PC-9 (cell line): ENCODE measurements around the gene AGPAT3. TPM values are rescaled to one million over a fixed set of nuclear protein-coding genes. Genes with fewer than 3 reads are reported as not detected.

Experiments used
- BruUV-seq: library from RNA; stranded (reverse); fragments of 400-500 nt; replicated peaks from 2 replicates; lab custom pipeline; 2021; lab: Mats Ljungman, UMichigan
- CTCF ChIA-PET: fragments of 300-600 bp; sonication (Branson Sonifier 250); formaldehyde crosslinking; loops from one replicate; lab custom pipeline; 2022; ENCODE audit warnings: antibody characterized with exemption; lab: Charles Lee
- POLR2A ChIA-PET: fragments of 300-600 bp; sonication (Branson Sonifier 250); formaldehyde crosslinking; loops from one replicate; lab custom pipeline; 2022; ENCODE audit warnings: antibody characterized with exemption; ENCODE audit not compliant: unreplicated experiment; lab: Charles Lee
- DNase-seq, 2 experiments: peaks; one replicate each; pipeline versions ENCODE4 v3.0.0 to v3.0.0-alpha.2; 2015 to 2022; ENCODE audit warnings: mixed read lengths in 1 of 2
- H2AFZ ChIP-seq: fragments of 200-600 bp; sonication (generic); 2 replicates; pipeline ENCODE4 v1.8.1; 2017; ENCODE audit warnings: antibody characterized with exemption
- H3F3A ChIP-seq: fragments of 200-600 bp; sonication (generic); 2 replicates; pipeline ENCODE4 v1.8.1; 2017; ENCODE audit warnings: antibody characterized with exemption, mild to moderate bottlenecking, low read depth; ENCODE audit not compliant: insufficient read depth
- H3K27ac ChIP-seq: fragments of 200-600 bp; sonication (generic); 2 replicates; pipeline ENCODE4 v1.6.1; 2016; ENCODE audit warnings: mixed run types
- H3K27me3 ChIP-seq: fragments of 200-600 bp; sonication (generic); 2 replicates; pipeline ENCODE4 v1.6.1; 2016; ENCODE audit warnings: low read depth, mixed run types; ENCODE audit not compliant: insufficient read depth
- H3K36me3 ChIP-seq: fragments of 200-600 bp; sonication (generic); 2 replicates; pipeline ENCODE4 v1.6.1; 2016; ENCODE audit warnings: low read depth, mixed run types
- H3K4me1 ChIP-seq: fragments of 200-600 bp; sonication (generic); replicated peaks from 2 replicates; pipeline ENCODE4 v1.6.1; 2016; ENCODE audit warnings: mixed run types; ENCODE audit not compliant: insufficient read depth
- H3K4me2 ChIP-seq: fragments of 200-600 bp; sonication (generic); 2 replicates; pipeline ENCODE4 v1.6.1; 2017; ENCODE audit warnings: mixed run types
- H3K4me3 ChIP-seq: fragments of 200-600 bp; sonication (generic); 2 replicates; pipeline ENCODE4 v1.6.1; 2016; ENCODE audit warnings: mixed run types
- H3K79me2 ChIP-seq: fragments of 200-600 bp; sonication (generic); 2 replicates; pipeline ENCODE4 v1.6.1; 2017; ENCODE audit warnings: low read depth, mixed run types
- H3K9me2 ChIP-seq: fragments of 200-600 bp; sonication (generic); 2 replicates; pipeline ENCODE4 v1.8.1; 2017; ENCODE audit warnings: mild to moderate bottlenecking; ENCODE audit not compliant: insufficient read depth
- H3K9me3 ChIP-seq: fragments of 200-600 bp; sonication (generic); 2 replicates; pipeline ENCODE4 v1.8.1; 2016; ENCODE audit warnings: low read depth; ENCODE audit not compliant: insufficient read depth
- H4K20me1 ChIP-seq: fragments of 200-600 bp; sonication (generic); 2 replicates; pipeline ENCODE4 v1.8.1; 2017; ENCODE audit not compliant: insufficient read depth
- CTCF ChIP-seq: fragments of 200-600 bp; sonication (generic); conservative IDR thresholded peaks from 2 replicates; pipeline ENCODE4 v1.6.1; 2017; ENCODE audit warnings: mixed run types, antibody characterized with exemption, mild to moderate bottlenecking, moderate library complexity
- EZH2 ChIP-seq: fragments of 200-600 bp; sonication (generic); IDR thresholded peaks from 2 replicates; pipeline ENCODE4 v1.8.0; 2017; ENCODE audit warnings: antibody characterized with exemption, low read depth
- intact Hi-C: fragments of 100-400 bp; cut with micrococcal nuclease; formaldehyde crosslinking; loops from one replicate; pipeline ENCODE4 v1.10.0; 2022; ENCODE audit not compliant: unreplicated experiment
- total RNA-seq: library from RNA; stranded (reverse); gene quantifications from 2 replicates; pipeline ENCODE4 v1.2.3, GENCODE V29; 2021

The AGPAT3 gene
- total RNA-seq, 1 experiment from 2014 or later = 39.0 TPM

GRCh38 chr21:43919871-43920801 lies 55.1 kb downstream of the AGPAT3 start:
- H2AFZ ChIP-seq = no peak overlapping the region
- no peaks in the 10 kb centered on the region for H3K9me2 ChIP-seq
- H3K4me2 ChIP-seq = no peak overlapping the region
- no TSS peak for BruUV-seq
- no peaks in the 10 kb centered on the region for H3K36me3 ChIP-seq
- no peak overlapping the region for H3K27ac ChIP-seq
- no peaks in the 10 kb centered on the region for H3F3A ChIP-seq
- ChIA-PET POLR2A (no interaction called here), CTCF (no interaction called here)
- H3K4me1 ChIP-seq = no peaks in the 10 kb centered on the region
- DNase-seq = no peak
- H3K79me2 ChIP-seq = no peaks in the 10 kb centered on the region
- intact Hi-C loops = no loop called here
- H3K9me3 ChIP-seq = no peaks in the 10 kb centered on the region
- H3K27me3 ChIP-seq = no peaks in the 10 kb centered on the region
- H4K20me1 ChIP-seq = no peaks in the 10 kb centered on the region; the same call in 1 of the 2 replicates
- no peak overlapping the region for H3K4me3 ChIP-seq
- TF ChIP-seq EZH2 (no peak), CTCF (no peak)

- H4K20me1 ChIP-seq = no peaks in the 10 kb centered on the region
- no peaks in the 10 kb centered on the region for H3K9me2 ChIP-seq
- no peaks in the 10 kb centered on the region for H3F3A ChIP-seq
- BruUV-seq = no TSS peak
- TF ChIP-seq CTCF (no peak), EZH2 (no peak)
- DNase-seq = no peak
- H3K79me2 ChIP-seq = no peaks in the 10 kb centered on the region
- intact Hi-C loops = no loop called here
- no peak overlapping the region for H2AFZ ChIP-seq
- ChIA-PET CTCF (no interaction called here), POLR2A (no interaction called here)
- H3K27ac ChIP-seq = no peak overlapping the region
- H3K27me3 ChIP-seq = no peaks in the 10 kb centered on the region
- no peaks in the 10 kb centered on the region for H3K4me1 ChIP-seq
- H3K36me3 ChIP-seq = no peaks in the 10 kb centered on the region
- H3K9me3 ChIP-seq = no peaks in the 10 kb centered on the region
- no peak overlapping the region for H3K4me2 ChIP-seq
- H3K4me3 ChIP-seq = no peak overlapping the region
Measured at GRCh38 chr21:43921571-43921978, 56.6 kb downstream of the AGPAT3 start.

GRCh38 chr21:43921979-43922945 lies 57.2 kb downstream of the AGPAT3 start:
- H4K20me1 ChIP-seq = no peaks in the 10 kb centered on the region
- no peaks in the 10 kb centered on the region for H3K27me3 ChIP-seq
- no peaks in the 10 kb centered on the region for H3F3A ChIP-seq
- H3K4me3 ChIP-seq = no peak overlapping the region
- no peak overlapping the region for H3K4me2 ChIP-seq
- no peaks in the 10 kb centered on the region for H3K36me3 ChIP-seq
- H3K27ac ChIP-seq = no peak overlapping the region
- no peak overlapping the region for H2AFZ ChIP-seq
- DNase-seq = no peak
- ChIA-PET CTCF (no interaction called here), POLR2A (no interaction called here)
- no peak for TF ChIP-seq EZH2
- H3K9me2 ChIP-seq = no peaks in the 10 kb centered on the region
- no peaks in the 10 kb centered on the region for H3K9me3 ChIP-seq
- intact Hi-C loops = no loop called here
- no peaks in the 10 kb centered on the region for H3K79me2 ChIP-seq
- no TSS peak for BruUV-seq
- no peaks in the 10 kb centered on the region for H3K4me1 ChIP-seq
